ENCODE results near the gene FHIP1B. TPM values are rescaled to one million over a fixed set of nuclear protein-coding genes. Genes with fewer than 3 reads are reported as not detected.
A peak's percentile ranks its signal among the peaks of the same experiment; 100 is the strongest.
"Not testable (repeated sequence)": the region's sequence is repeated elsewhere in the genome, so short reads cannot be mapped to it uniquely, and the experiment has no call there.

The FHIP1B gene
- 30.7 TPM for total RNA-seq
- 10 to 100 TPM; 10.2 to 12.5 (median 10.3) TPM for polyA plus RNA-seq

DNA sequence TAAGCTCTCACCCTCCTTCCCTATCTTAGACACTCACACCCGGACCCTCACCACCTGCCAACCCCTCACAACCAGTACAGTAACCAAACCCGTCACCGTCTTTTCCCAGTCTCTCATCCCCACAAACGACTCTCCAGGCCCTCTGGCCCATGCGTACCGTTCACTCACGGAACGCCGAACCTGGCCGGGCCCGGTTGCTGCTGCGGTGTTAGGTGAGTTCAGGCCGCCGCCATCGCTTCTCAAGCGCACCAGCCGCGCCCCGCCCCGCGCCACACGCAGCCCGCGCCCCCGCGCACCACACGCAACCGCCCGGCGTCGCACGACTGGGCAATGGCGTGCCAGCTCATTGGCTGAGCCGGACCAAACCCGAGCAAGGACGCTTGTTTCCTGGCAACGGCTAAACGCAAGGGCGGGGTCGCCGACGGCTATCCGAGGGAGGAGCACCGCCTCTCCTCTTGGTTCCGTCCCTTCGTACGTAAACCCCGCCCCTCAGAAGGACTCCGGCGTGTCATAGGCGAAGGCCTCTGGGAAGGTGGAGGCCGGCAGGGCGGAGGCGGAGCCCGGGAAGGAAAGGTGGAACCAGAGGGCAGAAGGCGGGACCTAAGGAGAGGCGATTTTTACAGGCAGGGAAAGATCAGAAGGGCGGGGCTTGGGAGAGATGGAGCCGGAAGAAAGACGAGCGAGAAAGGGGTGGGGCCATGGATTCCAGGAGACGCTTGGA, at the start of gene FHIP1B:
Gene FHIP1B (minus strand): TSS at position 250 of the 721 bp plus-strand sequence. CDS start 10,120 bp downstream, outside the sequence.
- H3K36me3 ChIP-seq (ENCODE audit: control insufficient read depth, insufficient read depth, low read length), result no peaks in the 10 kb centered on the region
- H3K27ac Mint-ChIP-seq, result peak within 1 kb of the TSS; percentile 92 to 99 (median 95)
- no peaks in the 10 kb centered on the region for H3K36me3 Mint-ChIP-seq
- H3K27me3 Mint-ChIP-seq, result no peaks in the 10 kb centered on the region
- ATAC-seq (ENCODE audit: low read depth in 2 of 2), result peak; percentile 91 to 94
- peak within 1 kb of the TSS; percentile 93 to 100 (median 99) for H3K4me3 Mint-ChIP-seq
- H3K27ac ChIP-seq (ENCODE audit: insufficient read depth, low read length, poor library complexity, severe bottlenecking), result peak within 1 kb of the TSS; percentile 78
- DNase-seq, result peak; percentile 100
- H3K27me3 ChIP-seq (ENCODE audit: control insufficient read depth, insufficient read depth, low read length), result peaks cover 3% of the 10 kb centered on the region
- H3K9me3 Mint-ChIP-seq, result no peaks in the 10 kb centered on the region
- H3K9me3 ChIP-seq (ENCODE audit: control insufficient read depth in 2 of 2, low read length in 2 of 2), result no peaks in the 10 kb centered on the region
- H3K4me3 ChIP-seq (ENCODE audit: low read depth, low read length), result peak within 1 kb of the TSS; percentile 91
- peaks cover 0 to 46% (median 38%) of the 10 kb centered on the region in 4 donors for H3K4me1 Mint-ChIP-seq
- H3K4me1 ChIP-seq (ENCODE audit: control insufficient read depth, insufficient read depth, low read length, poor library complexity, severe bottlenecking), result peaks cover 21% of the 10 kb centered on the region

DNA sequence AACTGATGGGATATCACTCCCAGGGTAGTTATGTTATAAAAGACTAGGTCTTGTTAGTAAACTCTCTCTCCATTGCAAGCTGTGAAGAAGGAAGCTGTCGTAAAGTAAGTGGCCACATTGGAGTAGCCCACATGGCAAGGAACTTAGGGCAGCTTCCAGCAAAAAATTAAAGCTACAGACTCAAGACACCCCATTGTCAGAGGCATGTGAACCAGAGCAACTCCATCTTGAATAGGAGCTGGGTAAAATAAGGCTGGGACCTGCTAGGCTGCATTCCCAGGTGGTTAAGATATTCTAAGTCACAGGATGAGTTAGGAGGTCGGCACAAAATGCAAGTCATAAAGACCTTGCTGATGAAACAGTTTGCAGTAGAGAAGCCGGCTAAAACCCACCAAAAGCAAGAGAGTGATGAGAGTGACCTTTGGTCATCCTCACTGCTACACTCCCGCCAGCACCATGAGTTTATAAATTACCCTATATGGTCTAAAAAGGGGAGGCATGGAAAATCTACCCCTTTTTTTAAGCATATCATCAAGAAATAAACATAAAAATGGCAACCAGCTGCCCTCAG, 49.1 kb upstream of the FHIP1B start:
- peaks cover 23% of the 10 kb centered on the region for H3K27me3 ChIP-seq (ENCODE audit: control insufficient read depth, insufficient read depth, low read length)
- Mint-ChIP-seq H3K36me3 (no peaks in the 10 kb centered on the region), H3K4me1 (no peaks in the 10 kb centered on the region), H3K27me3 (peaks cover 48% of the 10 kb centered on the region), H3K9me3 (peaks cover 0 to 4% (median 0%) of the 10 kb centered on the region in 7 donors), H3K27ac (peak overlapping the region in 1 of 3 donors; percentile 20), H3K4me3 (no peak overlapping the region)
- no peak overlapping the region for H3K4me3 ChIP-seq (ENCODE audit: low read depth, low read length)
- H3K9me3 ChIP-seq (ENCODE audit: control insufficient read depth in 2 of 2, low read length in 2 of 2), result no peaks in the 10 kb centered on the region
- no peaks in the 10 kb centered on the region for H3K36me3 ChIP-seq (ENCODE audit: control insufficient read depth, insufficient read depth, low read length)
- H3K4me1 ChIP-seq (ENCODE audit: control insufficient read depth, insufficient read depth, low read length, poor library complexity, severe bottlenecking), result no peaks in the 10 kb centered on the region
- no peak overlapping the region for H3K27ac ChIP-seq (ENCODE audit: insufficient read depth, low read length, poor library complexity, severe bottlenecking)
- ATAC-seq (ENCODE audit: low read depth in 2 of 2), result no peak
- DNase-seq, result no peak

DNA sequence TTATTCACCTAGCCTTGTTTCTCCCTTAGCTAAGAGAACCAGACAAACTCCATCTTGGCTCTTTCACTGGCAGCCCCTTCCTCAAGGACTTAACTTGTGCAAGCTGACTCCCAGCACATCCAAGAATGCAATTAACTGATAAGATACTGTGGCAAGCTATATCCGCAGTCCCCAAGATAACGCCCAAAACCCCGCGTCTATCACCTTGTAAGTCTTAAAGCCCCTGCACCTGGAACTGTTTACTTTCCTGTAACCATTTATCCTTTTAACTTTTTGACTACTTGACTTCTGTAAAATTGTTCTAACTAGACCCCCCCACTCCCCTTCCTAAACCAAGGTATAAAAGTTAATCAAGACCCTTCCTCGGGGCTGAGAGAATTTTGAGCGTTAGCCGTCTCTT, 46.4 kb upstream of the FHIP1B start:
- not testable (repeated sequence) for H3K36me3 Mint-ChIP-seq; H3K27ac ChIP-seq (ENCODE audit: insufficient read depth, low read length, poor library complexity, severe bottlenecking); H3K36me3 ChIP-seq (ENCODE audit: control insufficient read depth, insufficient read depth, low read length); H3K4me3 Mint-ChIP-seq; H3K4me1 ChIP-seq (ENCODE audit: control insufficient read depth, insufficient read depth, low read length, poor library complexity, severe bottlenecking); H3K4me3 ChIP-seq (ENCODE audit: low read depth, low read length); H3K4me1 Mint-ChIP-seq; H3K27ac Mint-ChIP-seq; H3K9me3 Mint-ChIP-seq; DNase-seq; ATAC-seq (ENCODE audit: low read depth in 2 of 2); H3K9me3 ChIP-seq (ENCODE audit: control insufficient read depth in 2 of 2, low read length in 2 of 2)
- peaks cover 61% of the 10 kb centered on the region for H3K27me3 Mint-ChIP-seq
- peaks cover 19% of the 10 kb centered on the region for H3K27me3 ChIP-seq (ENCODE audit: control insufficient read depth, insufficient read depth, low read length)

DNA sequence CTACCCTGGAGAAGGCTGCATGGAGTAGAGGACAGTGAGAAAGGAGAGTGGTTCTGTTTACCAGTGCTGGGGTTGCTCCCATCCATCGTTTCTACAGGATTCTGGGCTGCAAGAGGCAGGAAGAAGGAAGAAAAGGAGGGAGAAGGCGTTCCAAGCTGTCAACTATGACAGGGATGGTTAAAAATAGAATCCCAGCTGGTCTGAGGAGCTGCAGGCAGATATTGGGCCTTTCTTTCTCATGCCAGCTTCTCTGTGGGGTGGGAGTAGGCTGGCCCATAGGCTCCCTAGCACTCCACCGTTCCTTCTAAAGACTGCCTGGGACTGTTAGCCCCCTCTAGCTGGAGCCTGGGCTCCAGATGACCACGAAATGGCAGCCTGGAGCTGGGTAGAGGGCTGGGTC, 38.8 kb upstream of the FHIP1B start:
- no peaks in the 10 kb centered on the region for H3K36me3 Mint-ChIP-seq
- no peak overlapping the region for H3K27ac ChIP-seq (ENCODE audit: insufficient read depth, low read length, poor library complexity, severe bottlenecking)
- peaks cover 4% of the 10 kb centered on the region for H3K27me3 ChIP-seq (ENCODE audit: control insufficient read depth, insufficient read depth, low read length)
- no peak for ATAC-seq (ENCODE audit: low read depth in 2 of 2)
- peaks cover 39% of the 10 kb centered on the region for H3K27me3 Mint-ChIP-seq
- no peaks in the 10 kb centered on the region for H3K4me1 ChIP-seq (ENCODE audit: control insufficient read depth, insufficient read depth, low read length, poor library complexity, severe bottlenecking)
- H3K9me3 Mint-ChIP-seq, result peaks cover 0 to 4% (median 0%) of the 10 kb centered on the region in 7 donors
- H3K27ac Mint-ChIP-seq, result no peak overlapping the region
- H3K4me1 Mint-ChIP-seq, result no peaks in the 10 kb centered on the region
- H3K4me3 Mint-ChIP-seq, result no peak overlapping the region
- no peak for DNase-seq
- no peaks in the 10 kb centered on the region for H3K36me3 ChIP-seq (ENCODE audit: control insufficient read depth, insufficient read depth, low read length)
- H3K4me3 ChIP-seq (ENCODE audit: low read depth, low read length), result no peak overlapping the region
- no peaks in the 10 kb centered on the region for H3K9me3 ChIP-seq (ENCODE audit: control insufficient read depth in 2 of 2, low read length in 2 of 2)

DNA sequence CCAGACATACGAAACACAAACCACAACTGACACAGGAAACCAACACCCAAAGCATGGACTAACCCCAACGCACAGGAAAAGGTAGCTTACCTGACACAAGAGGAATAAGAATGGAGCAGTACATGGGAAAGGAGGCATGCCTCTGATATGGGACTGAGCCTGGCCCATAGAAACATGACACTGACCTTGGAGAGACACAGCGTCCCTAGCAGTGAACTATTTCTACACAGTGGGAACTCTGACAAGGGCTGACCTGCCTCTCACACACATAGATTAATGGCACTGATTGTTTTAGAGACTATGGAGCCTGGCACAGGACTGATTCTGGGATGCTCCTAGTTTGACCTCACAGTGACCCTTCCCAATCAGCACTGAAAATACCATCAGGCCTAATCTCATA, 37.2 kb upstream of the FHIP1B start:
- H3K4me3 Mint-ChIP-seq, result no peak overlapping the region
- H3K36me3 ChIP-seq (ENCODE audit: control insufficient read depth, insufficient read depth, low read length), result no peaks in the 10 kb centered on the region
- no peak overlapping the region for H3K27ac ChIP-seq (ENCODE audit: insufficient read depth, low read length, poor library complexity, severe bottlenecking)
- H3K27me3 Mint-ChIP-seq, result peaks cover 33% of the 10 kb centered on the region
- no peaks in the 10 kb centered on the region for H3K9me3 ChIP-seq (ENCODE audit: control insufficient read depth in 2 of 2, low read length in 2 of 2)
- H3K4me1 Mint-ChIP-seq, result no peaks in the 10 kb centered on the region
- H3K9me3 Mint-ChIP-seq, result peaks cover 0 to 3% (median 0%) of the 10 kb centered on the region in 7 donors
- no peaks in the 10 kb centered on the region for H3K4me1 ChIP-seq (ENCODE audit: control insufficient read depth, insufficient read depth, low read length, poor library complexity, severe bottlenecking)
- DNase-seq, result no peak
- no peak overlapping the region for H3K4me3 ChIP-seq (ENCODE audit: low read depth, low read length)
- H3K27me3 ChIP-seq (ENCODE audit: control insufficient read depth, insufficient read depth, low read length), result peaks cover 4% of the 10 kb centered on the region
- no peaks in the 10 kb centered on the region for H3K36me3 Mint-ChIP-seq
- H3K27ac Mint-ChIP-seq, result no peak overlapping the region
- ATAC-seq (ENCODE audit: low read depth in 2 of 2), result no peak

DNA sequence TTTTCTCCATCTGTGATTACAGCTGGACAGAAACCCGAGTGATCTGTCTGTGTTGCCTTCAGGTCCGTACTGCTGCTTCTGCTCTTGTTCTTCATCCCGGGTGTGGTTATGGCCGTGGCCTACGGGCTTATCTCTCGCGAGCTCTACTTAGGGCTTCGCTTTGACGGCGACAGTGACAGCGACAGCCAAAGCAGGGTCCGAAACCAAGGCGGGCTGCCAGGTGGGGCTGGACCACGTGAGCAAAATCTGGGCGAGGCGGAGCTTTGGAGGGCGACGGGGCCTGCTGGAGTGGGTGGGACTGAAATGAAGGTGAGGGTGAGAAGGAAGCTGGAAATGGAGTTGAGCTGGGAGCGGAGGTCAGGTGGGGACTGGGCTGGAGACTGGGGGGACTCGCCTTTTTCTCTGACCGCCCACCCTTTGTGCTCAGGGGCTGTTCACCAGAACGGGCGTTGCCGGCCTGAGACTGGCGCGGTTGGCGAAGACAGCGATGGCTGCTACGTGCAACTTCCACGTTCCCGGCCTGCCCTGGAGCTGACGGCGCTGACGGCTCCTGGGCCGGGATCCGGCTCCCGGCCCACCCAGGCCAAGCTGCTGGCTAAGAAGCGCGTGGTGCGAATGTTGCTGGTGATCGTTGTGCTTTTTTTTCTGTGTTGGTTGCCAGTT, 36.3 kb upstream of the FHIP1B start:
- no peaks in the 10 kb centered on the region for H3K36me3 ChIP-seq (ENCODE audit: control insufficient read depth, insufficient read depth, low read length)
- Mint-ChIP-seq H3K27ac (no peak overlapping the region), H3K27me3 (peaks cover 28% of the 10 kb centered on the region), H3K4me3 (no peak overlapping the region), H3K4me1 (no peaks in the 10 kb centered on the region), H3K9me3 (peaks cover 0 to 3% (median 0%) of the 10 kb centered on the region in 7 donors), H3K36me3 (no peaks in the 10 kb centered on the region)
- ATAC-seq (ENCODE audit: low read depth in 2 of 2), result no peak
- H3K4me3 ChIP-seq (ENCODE audit: low read depth, low read length), result no peak overlapping the region
- H3K4me1 ChIP-seq (ENCODE audit: control insufficient read depth, insufficient read depth, low read length, poor library complexity, severe bottlenecking), result no peaks in the 10 kb centered on the region
- no peaks in the 10 kb centered on the region for H3K9me3 ChIP-seq (ENCODE audit: control insufficient read depth in 2 of 2, low read length in 2 of 2)
- peaks cover 6% of the 10 kb centered on the region for H3K27me3 ChIP-seq (ENCODE audit: control insufficient read depth, insufficient read depth, low read length)
- DNase-seq, result no peak
- H3K27ac ChIP-seq (ENCODE audit: insufficient read depth, low read length, poor library complexity, severe bottlenecking), result no peak overlapping the region

DNA sequence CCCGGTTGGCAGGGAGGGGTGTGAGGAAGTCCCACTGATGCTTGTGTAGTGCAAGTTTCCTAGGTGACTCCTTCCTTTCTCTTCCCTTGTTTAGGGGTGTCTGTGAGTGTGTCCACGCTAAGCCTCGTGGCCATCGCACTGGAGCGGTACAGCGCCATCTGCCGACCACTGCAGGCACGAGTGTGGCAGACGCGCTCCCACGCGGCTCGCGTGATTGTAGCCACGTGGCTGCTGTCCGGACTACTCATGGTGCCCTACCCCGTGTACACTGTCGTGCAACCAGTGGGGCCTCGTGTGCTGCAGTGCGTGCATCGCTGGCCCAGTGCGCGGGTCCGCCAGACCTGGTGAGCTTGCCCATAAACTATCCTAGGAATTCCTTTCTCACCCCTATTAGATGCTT, 35.6 kb upstream of the FHIP1B start:
- Mint-ChIP-seq H3K4me3 (no peak overlapping the region), H3K36me3 (no peaks in the 10 kb centered on the region), H3K9me3 (peaks cover 0 to 3% (median 0%) of the 10 kb centered on the region in 7 donors), H3K4me1 (no peaks in the 10 kb centered on the region), H3K27me3 (peaks cover 25% of the 10 kb centered on the region), H3K27ac (no peak overlapping the region)
- no peaks in the 10 kb centered on the region for H3K36me3 ChIP-seq (ENCODE audit: control insufficient read depth, insufficient read depth, low read length)
- H3K27me3 ChIP-seq (ENCODE audit: control insufficient read depth, insufficient read depth, low read length), result peaks cover 8% of the 10 kb centered on the region
- ATAC-seq (ENCODE audit: low read depth in 2 of 2) (no peak), DNase-seq (peak in 1 of 3 donors; percentile 6)
- H3K27ac ChIP-seq (ENCODE audit: insufficient read depth, low read length, poor library complexity, severe bottlenecking), result no peak overlapping the region
- H3K4me1 ChIP-seq (ENCODE audit: control insufficient read depth, insufficient read depth, low read length, poor library complexity, severe bottlenecking), result no peaks in the 10 kb centered on the region
- H3K4me3 ChIP-seq (ENCODE audit: low read depth, low read length), result no peak overlapping the region
- H3K9me3 ChIP-seq (ENCODE audit: control insufficient read depth in 2 of 2, low read length in 2 of 2), result no peaks in the 10 kb centered on the region

All from CD4-positive, CD25-positive, alpha-beta regulatory T cell (primary cell).